GM19452 (cell line): ENCODE measurements around the gene RAB9A.
"Not testable (repeated sequence)": the region's sequence is repeated elsewhere in the genome, so short reads cannot be mapped to it uniquely, and the experiment has no call there.

Source experiments
- ATAC-seq: cut with Tn5 transposase; IDR thresholded peaks from one replicate; pipeline ENCODE4 v1.9.1; 2021; ENCODE audit not compliant: unreplicated experiment

Gene RAB9A

GRCh38 chrX:13699183-13699826, 10.4 kb downstream of the RAB9A start:
- peak; percentile 52 for ATAC-seq

GRCh38 chrX:13700380-13700779, 11.5 kb downstream of the RAB9A start:
- ATAC-seq: no peak

GRCh38 chrX:13702111-13702789, 13.3 kb downstream of the RAB9A start:
- ATAC-seq: no peak

DNA sequence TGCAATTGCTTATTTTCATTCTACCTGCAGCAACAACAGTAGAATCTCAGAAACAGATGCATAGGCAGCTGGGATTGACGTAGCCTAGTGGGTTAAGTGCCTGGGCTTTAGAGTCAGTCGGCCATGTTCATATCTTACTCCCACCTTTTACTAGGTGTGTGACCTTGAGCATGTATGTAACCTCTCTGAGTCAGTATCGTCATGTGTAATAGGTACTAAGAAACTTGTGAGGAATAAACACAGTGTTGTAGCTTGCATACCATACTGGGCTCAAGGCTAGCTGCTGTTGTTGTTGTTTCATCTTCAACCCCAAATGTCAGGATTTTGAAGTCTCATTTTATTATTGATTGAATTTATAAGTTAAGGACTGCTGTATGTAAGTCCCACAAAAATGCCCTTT, 14.2 kb downstream of the RAB9A start:
- no peak for ATAC-seq

- no peak for ATAC-seq
Measured at GRCh38 chrX:13703589-13703988, 14.7 kb downstream of the RAB9A start.

DNA sequence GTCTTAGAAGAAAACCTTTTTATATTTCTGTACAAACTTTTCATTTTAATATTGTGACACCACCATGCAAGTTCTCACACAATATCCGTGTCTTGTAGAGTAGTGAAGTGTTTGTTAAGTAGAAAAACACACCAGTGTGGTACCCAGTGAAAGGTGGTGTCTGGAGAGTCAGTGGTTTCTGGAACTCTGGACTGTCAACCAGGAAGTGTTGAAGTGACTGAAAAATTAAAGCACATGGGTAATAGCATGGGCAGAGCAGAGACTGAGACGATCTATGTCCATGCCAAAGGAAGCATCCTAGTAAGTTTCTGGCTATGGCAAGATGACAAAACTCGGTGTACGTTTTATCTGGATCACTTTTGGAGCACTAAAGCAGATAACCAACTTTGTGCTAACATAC, 22.2 kb downstream of the RAB9A start:
- no peak for ATAC-seq

- ATAC-seq: no peak
Measured at GRCh38 chrX:13716455-13716854, 27.5 kb downstream of the RAB9A start.

- ATAC-seq: no peak
Measured at GRCh38 chrX:13716905-13717304, 28.0 kb downstream of the RAB9A start.

DNA sequence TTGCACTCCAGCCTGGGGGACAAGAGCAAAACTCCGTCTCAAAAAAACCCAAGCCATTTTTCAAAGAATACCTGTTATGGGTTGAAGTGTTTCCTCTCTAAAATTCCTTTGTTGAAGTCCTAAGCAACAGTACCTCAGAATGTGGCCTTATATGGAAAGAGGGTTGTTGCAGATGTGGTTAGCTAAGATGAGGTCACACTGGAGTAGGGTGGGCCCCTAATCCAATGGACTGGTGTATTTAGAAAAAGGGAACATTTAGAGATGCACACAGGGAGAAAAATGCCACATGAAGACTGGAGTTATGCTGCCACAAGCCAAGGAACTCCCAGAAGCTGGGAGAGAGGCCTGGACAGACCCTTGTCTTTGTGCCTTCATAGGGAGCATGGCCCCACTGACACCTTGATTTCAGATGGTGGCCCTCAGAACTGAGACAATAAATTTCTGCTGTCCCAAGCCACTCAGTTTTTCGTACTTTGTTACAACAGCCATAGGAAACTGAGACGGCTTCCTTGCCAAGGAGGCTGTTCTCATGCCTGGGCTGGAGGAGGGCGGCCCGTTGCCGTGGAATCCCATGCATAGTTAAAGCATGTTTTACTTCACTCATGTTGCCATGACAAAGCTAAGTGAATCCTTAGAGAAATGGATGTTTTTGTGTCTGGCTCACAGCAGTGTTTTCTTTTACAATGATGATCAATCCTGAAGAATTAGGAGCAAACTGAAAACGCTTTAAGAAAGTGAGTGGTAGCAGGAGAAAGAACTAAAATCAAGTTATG, 29.0 kb downstream of the RAB9A start:
- ATAC-seq: no peak

DNA sequence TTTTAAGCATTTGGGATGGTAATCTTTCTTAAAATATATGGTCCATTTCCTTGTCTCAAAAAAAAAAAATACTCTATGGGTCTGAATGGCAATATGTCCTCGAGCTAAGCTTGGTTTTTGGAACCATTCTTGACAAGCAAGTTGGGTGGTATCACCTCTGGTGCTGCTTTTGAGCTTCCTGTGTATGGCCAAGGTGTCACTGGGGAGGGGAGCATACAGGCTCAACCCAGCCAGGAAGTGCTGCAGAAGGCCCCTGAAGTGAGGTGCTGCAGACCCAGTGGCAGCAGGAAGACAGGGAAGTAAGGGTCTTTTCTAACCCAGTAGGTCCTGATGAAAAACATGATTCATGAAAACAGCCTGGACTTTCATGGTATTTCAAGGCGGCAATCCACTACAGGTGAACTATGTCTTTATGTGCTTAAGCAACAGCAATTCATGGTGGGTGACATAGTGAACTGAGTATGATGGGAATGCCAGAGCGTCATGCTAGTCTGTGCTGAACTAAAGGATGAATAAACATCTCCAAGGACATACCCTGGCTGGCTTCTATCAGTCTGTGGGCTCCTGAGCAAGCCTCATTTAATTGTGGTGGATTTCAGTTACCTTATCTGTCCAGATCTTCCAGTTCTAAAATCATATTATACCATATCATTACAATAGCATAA, 30.4 kb downstream of the RAB9A start:
- no peak for ATAC-seq

DNA sequence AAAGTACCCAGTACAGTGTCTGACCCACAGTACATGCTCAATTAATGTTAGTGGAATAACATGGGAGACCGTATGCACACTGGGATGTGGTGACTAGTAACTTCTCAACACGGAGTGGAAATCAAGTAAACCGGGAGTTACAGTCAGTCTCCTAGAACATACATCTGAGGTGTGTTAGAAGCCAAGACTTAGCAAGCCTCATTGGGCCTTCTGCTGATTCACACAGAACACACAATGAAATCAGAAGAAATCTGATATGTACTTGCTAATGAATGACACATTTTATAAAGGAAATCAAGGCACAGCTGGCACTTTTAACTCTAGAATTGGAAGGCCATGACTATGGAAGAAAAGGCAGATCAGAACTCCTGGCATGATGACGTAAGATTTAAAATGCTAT, 32.4 kb downstream of the RAB9A start:
- ATAC-seq: no peak

- no peak for ATAC-seq
Measured at GRCh38 chrX:13721819-13722519, 33.0 kb downstream of the RAB9A start.

- not testable (repeated sequence) for ATAC-seq
Measured at GRCh38 chrX:13724878-13725277, 36.0 kb downstream of the RAB9A start.

GRCh38 chrX:13726583-13726982, 37.7 kb downstream of the RAB9A start:
- ATAC-seq: not testable (repeated sequence)

GRCh38 chrX:13730523-13730922, 41.6 kb downstream of the RAB9A start:
- not testable (repeated sequence) for ATAC-seq

DNA sequence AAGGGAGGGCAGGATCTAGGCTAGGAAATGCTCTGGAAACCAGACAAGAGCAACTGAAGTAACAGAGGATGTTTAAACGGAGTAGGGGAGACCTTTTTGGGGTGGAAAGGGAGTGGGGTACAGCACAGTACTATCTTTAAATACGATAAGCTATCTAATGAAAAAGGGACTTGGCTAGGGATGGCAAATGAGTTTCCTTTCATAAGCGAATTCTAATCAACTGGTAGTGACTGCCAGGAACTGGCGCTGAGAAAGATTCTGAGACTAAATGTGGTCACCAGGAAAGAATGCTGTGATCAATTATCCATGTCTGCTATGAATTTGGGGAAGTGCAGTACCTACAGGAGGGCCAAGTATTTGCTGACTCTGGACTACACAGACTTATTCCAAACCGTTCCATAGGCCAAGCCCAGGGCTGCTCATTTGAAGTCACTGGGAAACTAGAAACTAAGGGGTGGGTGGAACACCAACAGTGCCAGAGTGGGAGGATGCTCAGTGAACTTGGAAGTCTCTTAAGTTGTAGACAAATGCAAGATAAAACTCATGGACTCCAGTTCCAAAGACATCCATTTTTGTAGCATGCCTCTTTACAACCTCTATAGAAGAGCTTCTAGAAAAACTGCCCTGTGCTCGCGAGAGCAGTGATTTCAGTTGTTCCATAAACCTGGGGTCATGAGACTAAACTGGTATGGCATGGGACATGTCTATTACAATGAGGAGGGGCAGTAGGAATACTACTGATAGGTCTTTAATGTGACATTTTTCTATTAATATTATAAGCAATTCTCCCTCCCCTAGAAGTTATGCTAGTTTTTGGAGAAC, 43.5 kb downstream of the RAB9A start:
- no peak for ATAC-seq

- ATAC-seq: no peak
Measured at GRCh38 chrX:13733506-13733905, 44.6 kb downstream of the RAB9A start.

GRCh38 chrX:13734278-13735172, 45.6 kb downstream of the RAB9A start, which contains the start of the genes OFD1 and TRAPPC2:
Gene OFD1 (plus strand): TSS chrX:13734748. CDS start chrX:13735072, 324 bp downstream.
Gene TRAPPC2 (minus strand): TSS chrX:13734620. CDS start chrX:13719963, 14,657 bp downstream.
- peak; percentile 95 for ATAC-seq

- ATAC-seq: no peak
Measured at GRCh38 chrX:13741695-13742094, 52.8 kb downstream of the RAB9A start.
